ENCODE data around the gene MT3.

- TF ChIP-seq POLR2AphosphoS5 (IDR thresholded peaks at IDR 0.05) (no peak), POLR2A (IDR thresholded peaks at IDR 0.05) (no peak)
- TF ChIP-seq, protein P1, sequence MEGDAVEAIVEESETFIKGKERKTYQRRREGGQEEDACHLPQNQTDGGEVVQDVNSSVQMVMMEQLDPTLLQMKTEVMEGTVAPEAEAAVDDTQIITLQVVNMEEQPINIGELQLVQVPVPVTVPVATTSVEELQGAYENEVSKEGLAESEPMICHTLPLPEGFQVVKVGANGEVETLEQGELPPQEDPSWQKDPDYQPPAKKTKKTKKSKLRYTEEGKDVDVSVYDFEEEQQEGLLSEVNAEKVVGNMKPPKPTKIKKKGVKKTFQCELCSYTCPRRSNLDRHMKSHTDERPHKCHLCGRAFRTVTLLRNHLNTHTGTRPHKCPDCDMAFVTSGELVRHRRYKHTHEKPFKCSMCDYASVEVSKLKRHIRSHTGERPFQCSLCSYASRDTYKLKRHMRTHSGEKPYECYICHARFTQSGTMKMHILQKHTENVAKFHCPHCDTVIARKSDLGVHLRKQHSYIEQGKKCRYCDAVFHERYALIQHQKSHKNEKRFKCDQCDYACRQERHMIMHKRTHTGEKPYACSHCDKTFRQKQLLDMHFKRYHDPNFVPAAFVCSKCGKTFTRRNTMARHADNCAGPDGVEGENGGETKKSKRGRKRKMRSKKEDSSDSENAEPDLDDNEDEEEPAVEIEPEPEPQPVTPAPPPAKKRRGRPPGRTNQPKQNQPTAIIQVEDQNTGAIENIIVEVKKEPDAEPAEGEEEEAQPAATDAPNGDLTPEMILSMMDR (IDR thresholded peaks at IDR 0.05), result no peak
Measured at GRCh38 chr16:56593573-56594291, 4.4 kb downstream of the MT3 start.

All from sigmoid colon (tissue), 4 donors.